Kidney tubule cell (primary cell): ENCODE measurements around the gene FZR1.
"Not testable (repeated sequence)": the region's sequence is repeated elsewhere in the genome, so short reads cannot be mapped to it uniquely, and the experiment has no call there.

Experiments used
- DNase-seq: peaks from one replicate; pipeline ENCODE4 v3.0.0-alpha.2; 2018; ENCODE audit warnings: low spot score

Gene FZR1

DNA sequence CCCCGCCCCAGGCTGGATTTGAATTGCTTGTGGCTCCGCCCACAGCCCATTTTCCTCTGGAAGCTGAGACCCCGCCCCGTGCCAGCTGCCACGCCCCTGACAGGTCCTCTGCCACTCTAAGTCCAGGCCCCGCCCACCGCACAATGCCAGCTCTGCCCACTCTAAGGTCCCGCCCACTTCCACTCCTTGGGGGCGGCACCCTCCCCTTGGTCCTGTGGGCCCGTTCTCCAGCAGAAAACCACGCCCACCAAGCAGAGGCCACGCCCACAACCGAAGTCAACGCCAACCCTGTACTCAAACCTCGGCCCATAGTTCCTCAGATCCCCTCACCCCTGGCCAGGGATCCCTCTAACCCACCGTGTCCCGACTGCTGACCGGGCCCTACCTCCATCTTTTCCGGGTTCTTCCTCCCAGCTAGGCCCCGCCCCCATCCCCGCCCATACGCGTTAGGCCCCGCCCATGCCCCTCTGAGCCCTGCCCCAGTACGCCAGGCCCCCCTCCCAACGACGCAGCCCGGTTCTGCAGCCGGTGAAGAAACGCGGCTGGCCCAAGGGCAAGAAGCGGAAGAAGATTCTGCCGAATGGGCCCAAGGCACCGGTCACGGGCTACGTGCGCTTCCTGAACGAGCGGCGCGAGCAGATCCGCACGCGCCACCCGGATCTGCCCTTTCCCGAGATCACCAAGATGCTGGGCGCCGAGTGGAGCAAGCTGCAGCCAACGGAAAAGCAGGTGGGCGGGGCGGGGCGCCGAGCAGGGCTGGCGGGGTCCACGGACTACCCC, 67.9 kb downstream of the FZR1 start:
- DNase-seq: peak; percentile 96

DNA sequence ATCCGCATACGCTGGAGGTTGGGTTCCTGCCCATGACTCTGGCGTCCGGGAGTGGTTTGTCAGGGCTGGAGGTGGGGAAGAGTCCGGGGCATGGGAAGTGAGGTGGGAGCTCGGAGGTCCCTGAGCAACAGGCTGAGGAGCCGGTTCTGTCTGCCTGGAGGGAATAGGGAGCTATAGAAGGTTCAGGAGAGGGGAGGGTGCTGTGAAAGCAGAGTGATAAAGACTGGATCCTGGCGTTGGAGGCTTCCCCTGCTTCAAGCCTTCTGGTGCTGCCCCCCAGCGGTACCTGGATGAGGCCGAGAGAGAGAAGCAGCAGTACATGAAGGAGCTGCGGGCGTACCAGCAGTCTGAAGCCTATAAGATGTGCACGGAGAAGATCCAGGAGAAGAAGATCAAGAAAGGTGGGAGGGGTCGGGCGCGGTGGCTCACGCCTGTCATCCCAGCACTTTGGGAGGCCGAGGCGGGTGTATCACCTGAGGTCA, 69.2 kb downstream of the FZR1 start:
- DNase-seq: no peak

DNA sequence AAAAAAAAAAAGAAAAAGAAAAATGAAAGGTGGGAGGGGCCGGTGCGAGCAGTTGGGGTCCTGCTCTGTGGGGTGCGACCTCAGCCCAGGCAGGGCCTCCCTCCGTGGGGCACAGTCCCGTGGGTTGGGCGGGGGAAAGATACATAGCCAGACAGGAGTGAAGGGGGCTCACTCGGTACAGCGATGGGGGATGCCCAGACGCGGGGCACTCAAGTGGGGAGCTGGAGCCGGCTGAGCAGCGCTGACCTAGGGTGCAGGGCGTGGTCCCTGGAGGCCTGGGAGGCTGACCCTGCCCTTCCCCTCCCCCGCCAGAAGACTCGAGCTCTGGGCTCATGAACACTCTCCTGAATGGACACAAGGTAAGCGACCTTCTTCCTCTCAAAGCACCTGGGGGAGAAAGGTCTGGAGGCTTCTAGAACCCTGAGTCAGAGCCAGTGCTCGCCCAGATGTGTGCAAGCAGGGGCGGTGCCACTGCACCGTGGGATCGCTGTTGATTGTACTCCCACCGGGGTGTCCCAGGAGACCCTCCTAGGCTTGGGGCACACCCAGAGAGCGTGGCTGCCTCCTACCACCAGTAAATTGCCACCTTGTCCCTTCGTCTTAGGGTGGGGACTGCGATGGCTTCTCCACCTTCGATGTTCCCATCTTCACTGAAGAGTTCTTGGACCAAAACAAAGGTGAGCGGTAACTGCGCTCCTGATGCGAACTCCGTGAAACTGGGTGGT, 70.0 kb downstream of the FZR1 start:
- DNase-seq: no peak

DNA sequence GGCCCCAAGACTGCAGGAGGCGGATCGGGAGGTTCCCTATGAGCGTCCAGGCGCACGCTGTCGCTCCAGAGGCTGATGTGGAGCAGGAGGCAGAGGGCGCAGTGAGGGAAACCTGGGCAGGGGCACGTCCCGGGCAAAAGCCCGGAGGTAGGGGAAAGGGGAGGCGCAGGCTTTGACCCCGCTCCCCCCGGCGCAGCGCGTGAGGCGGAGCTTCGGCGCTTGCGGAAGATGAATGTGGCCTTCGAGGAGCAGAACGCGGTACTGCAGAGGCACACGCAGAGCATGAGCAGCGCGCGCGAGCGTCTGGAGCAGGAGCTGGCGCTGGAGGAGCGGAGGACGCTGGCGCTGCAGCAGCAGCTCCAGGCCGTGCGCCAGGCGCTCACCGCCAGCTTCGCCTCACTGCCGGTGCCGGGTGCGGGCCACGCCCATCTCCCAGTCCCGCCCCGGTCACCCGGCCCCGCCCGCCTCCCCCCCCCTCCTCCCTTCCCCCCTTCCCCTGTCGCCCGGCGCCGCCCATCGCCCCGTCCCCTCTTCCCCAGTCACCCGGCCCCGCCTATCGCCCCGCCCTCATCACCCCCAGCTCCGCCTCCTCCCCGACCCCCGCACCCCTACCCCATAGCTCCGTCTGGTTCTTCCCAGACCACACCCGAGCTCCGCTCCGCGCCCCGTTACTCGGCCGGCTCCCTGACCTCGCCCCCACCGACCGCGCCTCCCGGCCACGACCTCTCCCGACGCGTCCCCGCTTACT, 70.8 kb downstream of the FZR1 start:
- DNase-seq: no peak

DNA sequence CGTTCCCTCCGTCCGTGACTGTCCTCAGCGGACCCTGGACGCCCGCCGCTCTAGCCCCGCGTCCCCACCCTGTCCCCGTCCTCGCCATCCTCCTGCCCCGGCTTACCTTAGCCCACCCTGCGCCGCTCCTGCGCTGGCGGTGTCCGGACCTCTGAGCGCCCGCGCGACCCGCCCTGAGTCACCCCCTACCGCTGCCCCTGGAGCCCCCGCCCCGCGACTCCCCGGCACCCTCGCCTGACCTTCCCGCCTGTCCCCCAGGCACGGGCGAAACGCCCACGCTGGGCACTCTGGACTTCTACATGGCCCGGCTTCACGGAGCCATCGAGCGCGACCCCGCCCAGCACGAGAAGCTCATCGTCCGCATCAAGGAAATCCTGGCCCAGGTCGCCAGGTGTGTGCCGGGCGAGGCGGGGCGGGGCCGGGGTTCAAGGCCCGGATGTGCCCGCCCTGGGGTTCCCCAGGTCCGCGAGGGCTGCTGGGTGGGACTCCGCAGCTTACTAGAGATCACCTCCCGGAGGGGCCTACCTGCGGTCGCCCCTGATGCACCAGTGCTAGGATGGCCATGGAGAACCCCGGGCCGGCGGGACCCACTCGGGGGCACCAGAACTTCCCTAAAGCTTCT, 71.7 kb downstream of the FZR1 start:
- no peak for DNase-seq

DNA sequence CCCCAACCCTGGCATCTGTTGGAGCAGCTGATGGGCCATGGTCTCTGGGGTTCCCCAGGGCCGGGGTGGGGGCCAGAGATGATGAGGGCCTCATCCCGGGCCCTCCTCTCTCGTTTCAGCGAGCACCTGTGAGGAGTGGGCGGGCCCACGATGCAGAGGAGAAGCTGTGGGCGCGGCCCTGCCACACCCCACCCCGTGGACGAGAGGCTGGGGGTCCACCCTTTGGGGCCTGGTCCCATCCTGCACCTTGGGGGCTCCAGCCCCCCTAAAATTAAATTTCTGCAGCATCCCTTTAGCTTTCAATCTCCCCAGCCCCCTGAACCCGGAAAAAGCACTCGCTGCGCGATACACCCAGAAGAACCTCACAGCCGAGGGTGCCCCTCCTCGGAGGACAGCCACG, 72.3 kb downstream of the FZR1 start:
- DNase-seq: no peak

DNA sequence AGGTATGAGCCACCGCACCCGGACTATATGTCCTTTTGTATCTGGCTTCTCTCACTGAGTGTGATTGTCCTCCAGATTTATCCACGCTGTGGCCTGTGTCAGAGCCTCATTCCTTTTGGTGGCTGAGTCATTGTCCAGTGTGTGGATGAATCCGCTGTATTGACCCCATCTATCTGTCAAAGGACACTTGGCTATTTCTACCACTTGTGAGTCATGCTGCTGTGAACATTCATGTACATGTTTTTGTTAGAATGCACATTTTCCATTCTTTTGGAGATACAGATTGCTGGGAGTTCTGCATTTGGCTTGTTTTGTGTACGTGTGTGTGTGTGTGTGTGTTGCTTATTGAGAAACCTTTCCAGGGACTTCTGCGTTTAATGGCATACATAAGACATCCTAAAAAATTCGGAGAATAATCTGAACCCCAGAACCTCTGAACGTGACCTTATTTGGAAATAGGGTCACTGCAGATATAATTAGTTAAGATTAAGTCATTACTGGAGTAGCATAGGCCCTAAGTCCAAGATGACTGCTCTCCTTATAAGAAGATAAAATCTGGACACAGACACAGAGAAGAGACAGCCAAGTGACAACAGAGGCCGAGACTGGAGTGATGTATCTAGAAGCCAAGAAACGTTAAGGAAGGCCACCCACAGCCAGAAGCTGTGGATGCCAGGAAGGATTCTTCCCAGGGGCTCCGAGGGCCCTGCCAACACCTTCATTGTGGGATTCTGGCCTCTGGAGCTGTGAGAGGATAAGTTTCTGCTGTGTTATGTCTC, 74.2 kb downstream of the FZR1 start:
- peak; percentile 73 for DNase-seq

DNA sequence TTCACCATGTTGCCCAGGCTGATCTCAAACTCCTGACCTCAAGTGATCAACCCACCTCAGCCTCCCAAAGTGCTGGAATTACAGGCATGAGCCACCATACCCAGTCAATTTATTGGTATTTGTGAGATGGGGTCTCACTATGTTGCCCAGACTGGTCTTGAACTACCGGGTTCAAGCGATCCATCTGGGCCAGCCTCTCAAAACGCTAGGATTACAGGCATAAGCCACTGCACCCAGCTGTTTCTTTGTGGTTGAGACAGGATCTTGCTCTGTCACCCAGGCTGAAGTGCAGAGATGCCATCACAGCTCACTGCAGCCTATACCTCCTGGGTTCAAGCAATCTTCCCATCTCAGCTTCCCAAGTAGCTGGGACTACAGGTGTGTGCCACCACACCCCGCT, 75.7 kb downstream of the FZR1 start:
- not testable (repeated sequence) for DNase-seq

DNA sequence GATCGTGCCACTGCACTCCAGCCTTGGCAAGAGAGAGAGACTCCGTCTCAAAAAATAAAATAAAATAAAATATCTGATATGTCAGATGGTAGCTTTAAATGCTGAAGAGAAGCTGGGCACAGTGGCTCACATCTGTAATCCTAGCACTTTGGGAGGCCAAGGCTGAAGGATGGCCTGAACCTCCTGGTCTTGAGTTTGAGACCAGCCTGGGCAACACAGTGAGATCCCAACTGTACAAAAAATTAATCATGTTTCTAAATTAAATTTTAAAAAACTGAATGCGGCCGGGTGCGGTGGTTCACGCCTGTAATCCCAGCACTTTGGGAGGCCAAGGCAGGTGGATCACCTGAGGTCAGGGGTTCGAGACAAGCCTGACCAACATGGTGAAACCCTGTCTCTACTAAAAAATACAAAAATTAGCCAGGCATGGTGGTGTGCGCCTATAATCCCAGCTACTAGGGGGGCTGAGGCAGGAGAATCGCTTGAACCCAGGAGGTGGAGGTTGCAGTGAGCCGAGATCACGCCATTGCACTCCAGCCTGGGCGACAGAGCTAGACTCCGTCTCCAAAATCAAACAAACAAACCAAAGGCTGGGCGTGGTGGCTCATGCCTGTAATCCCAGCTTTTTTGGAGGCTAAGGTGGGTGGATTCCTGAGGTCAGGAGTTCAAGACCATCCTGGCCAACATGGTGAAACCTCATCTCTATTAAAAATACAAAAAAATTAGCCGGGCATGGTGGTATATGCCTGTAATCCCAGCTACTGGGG, 78.1 kb downstream of the FZR1 start:
- DNase-seq: not testable (repeated sequence)

DNA sequence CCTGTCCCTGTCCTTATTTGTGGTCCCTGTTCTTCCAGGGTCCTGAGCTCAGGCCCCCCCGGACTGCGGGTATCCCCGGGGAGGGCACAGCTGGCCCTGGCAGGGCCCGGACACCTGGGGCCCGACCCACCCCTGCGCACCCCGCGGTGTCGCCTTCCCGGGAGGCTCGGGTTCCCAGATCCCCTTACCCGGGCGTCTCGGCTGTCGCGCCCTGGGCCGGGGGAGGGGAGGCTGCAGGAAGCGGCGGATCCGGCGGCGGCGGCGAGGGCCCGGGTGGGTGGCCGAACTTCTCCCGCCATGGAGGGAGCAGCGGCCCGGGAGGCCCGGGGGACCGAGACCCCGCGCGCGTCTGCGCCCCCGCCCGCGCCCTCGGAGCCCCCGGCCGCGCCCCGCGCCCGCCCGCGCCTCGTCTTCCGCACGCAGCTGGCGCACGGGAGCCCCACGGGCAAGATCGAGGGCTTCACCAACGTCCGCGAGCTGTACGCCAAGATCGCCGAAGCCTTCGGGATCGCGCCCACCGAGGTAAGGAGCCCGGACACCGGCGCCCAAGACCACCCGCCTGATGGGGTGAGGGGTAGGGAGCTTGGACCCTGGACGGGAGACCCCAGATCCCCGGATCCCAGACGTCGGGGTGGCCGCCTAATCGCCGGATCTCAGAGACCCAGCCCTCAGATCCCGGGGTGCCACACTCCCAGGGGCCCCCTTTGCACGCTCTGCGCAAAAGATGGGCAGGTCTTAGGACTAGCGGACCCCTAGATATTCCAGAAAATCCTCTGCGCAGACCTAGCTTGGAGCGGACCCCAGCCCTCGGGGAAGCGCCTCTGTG, 79.4 kb downstream of the FZR1 start, which contains the start of gene GIPC3:
TSS of gene GIPC3 (plus strand) at position 178 of the 826 bp plus-strand sequence. CDS start at position 298, 120 bp downstream.
- no peak for DNase-seq

DNA sequence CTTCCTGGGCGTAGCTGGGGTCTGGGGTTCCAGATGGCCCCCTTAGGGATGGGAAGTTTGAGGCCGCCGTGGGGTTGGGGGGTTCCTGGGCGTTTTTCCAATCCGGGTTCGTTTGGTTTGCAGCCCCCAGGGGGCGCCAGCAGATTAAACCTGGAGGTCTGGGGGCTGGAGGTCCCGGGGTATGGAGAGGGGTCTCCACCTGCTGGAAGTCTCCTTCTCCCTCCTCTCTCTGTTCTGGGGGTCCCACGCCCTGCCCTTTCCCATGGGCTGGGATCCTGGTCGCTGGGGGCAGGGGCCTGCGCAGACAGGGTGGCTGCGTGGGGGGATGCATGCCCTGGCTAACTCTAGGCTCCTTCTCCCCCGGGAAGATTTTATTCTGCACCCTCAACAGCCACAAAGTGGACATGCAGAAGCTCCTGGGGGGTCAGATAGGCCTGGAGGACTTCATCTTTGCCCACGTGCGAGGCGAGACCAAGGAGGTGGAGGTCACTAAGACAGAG, 80.1 kb downstream of the FZR1 start:
- no peak for DNase-seq

DNA sequence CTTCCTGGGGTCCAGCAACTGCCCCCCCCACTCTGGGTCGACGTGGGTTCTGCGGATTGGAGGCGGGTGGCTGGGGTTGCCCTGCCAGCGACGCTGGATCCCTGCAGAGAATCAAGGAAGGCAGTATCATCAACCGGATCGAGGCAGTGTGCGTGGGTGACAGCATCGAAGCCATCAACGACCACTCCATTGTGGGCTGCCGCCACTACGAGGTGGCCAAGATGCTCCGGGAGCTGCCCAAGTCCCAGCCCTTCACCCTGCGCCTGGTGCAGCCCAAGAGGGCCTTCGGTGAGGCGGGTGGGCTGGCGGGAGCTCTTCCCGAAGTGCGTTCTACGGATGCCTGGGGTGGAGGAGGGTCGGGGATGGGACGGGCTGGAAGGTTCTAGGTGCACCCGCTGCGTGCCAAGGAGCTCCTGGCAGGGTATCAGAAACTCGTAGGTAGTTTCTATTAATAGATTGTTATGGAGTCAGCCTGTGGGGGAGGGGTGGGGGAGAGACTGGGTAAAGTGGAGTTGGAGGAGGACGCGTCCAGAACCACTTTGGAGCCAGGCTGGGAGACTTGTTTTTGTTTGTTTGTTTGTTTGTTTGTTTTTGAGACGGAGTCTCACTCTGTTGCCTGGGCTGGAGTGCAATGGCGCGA, 80.7 kb downstream of the FZR1 start:
- no peak for DNase-seq
